ENCODE data around the gene TLR6. TPM values are rescaled to one million over a fixed set of nuclear protein-coding genes. Genes with fewer than 3 reads are reported as not detected.

TLR6 gene
- total and polyA plus RNA-seq, 10 of the 15 experiments (the other 5 are each of a cell fraction or from before 2014, with no cell fraction given): 1.1 to 49.4 (median 12.5) TPM

- 79% methylated on average over 10 of the region's 10 CpGs for WGBS (ENCODE audit: insufficient coverage, insufficient replicate concordance, low lambda C conversion rate, missing lambda C conversion rate)
- H3K27ac ChIP-seq (ENCODE audit: control insufficient read depth, insufficient read depth): no peak overlapping the region
- FAIRE-seq (peak; percentile 54), DNase-seq (ENCODE audit: low read depth, low spot score) (no peak), ATAC-seq (peak; percentile 36)
- H3K4me1 ChIP-seq (ENCODE audit: control insufficient read depth, insufficient read depth, low read length): no peaks in the 10 kb centered on the region
- H4K20me1 ChIP-seq (ENCODE audit: control insufficient read depth, insufficient read depth): no peaks in the 10 kb centered on the region
- H3K4me2 ChIP-seq (ENCODE audit: control insufficient read depth, insufficient read depth): no peak overlapping the region
- H3K36me3 ChIP-seq (ENCODE audit: control insufficient read depth in 2 of 2, insufficient read depth in 2 of 2, low read length in 1 of 2): no peaks in the 10 kb centered on the region
- H2AFZ ChIP-seq (ENCODE audit: control insufficient read depth, low read depth, low read length): no peak overlapping the region
- BruUV-seq (replicated peaks): no TSS peak
- no peak overlapping the region for H3K4me3 ChIP-seq
- no peaks in the 10 kb centered on the region for H3K79me2 ChIP-seq (ENCODE audit: control insufficient read depth, insufficient read depth, low read length)
- ChIA-PET CTCF (interaction anchor here (0.5 to 9.1 kb wide), 20 partner anchors 10 to 419 kb away, joined by 3 to 295 read pairs (median 5); partner anchors contain the start of gene TLR10), SMC1A (ENCODE audit: uncharacterized antibody, unreplicated experiment) (interaction anchor here (0.7 to 6.7 kb wide), 24 partner anchors 10 to 506 kb away, joined by 3 to 193 read pairs (median 3); partner anchors contain the start of gene TLR10), RAD21 (ENCODE audit: unreplicated experiment) (interaction anchor here (0.6 to 6.6 kb wide), 16 partner anchors 15 to 296 kb away, joined by 3 to 214 read pairs (median 4); no protein-coding TSS in a partner anchor), POLR2A (interaction anchor here (0.8 to 3.9 kb wide), 4 partner anchors 10 to 275 kb away, joined by 3 to 22 read pairs (median 3); no protein-coding TSS in a partner anchor)
- H3K9me3 ChIP-seq (replicated peaks; ENCODE audit: control insufficient read depth, insufficient read depth, low read length): no peaks in the 10 kb centered on the region
- intact Hi-C loops (cut with micrococcal nuclease; ENCODE audit: unreplicated experiment): loop anchor here (5.0 kb wide), 3 partner anchors 88 to 553 kb away; partner anchors contain the start of genes LIAS, RPL9 and TMEM156
- no peaks in the 10 kb centered on the region for H3K27me3 ChIP-seq (replicated peaks in 1 of 2; ENCODE audit: control insufficient read depth in 2 of 2, insufficient read depth in 2 of 2, low read length in 1 of 2)
- no peak overlapping the region for H3K9ac ChIP-seq (ENCODE audit: control insufficient read depth, insufficient read depth, low read length)
- in situ Hi-C loops (cut with MboI): loop anchor here (5.0 to 25.0 kb wide), 2 partner anchors 233 to 533 kb away; no protein-coding TSS in a partner anchor
- peak; percentile 47; the same call in 1 of the 2 replicates for TF ChIP-seq NR2F1 (conservative IDR thresholded peaks at IDR 0.05)
- TF ChIP-seq, protein P1, sequence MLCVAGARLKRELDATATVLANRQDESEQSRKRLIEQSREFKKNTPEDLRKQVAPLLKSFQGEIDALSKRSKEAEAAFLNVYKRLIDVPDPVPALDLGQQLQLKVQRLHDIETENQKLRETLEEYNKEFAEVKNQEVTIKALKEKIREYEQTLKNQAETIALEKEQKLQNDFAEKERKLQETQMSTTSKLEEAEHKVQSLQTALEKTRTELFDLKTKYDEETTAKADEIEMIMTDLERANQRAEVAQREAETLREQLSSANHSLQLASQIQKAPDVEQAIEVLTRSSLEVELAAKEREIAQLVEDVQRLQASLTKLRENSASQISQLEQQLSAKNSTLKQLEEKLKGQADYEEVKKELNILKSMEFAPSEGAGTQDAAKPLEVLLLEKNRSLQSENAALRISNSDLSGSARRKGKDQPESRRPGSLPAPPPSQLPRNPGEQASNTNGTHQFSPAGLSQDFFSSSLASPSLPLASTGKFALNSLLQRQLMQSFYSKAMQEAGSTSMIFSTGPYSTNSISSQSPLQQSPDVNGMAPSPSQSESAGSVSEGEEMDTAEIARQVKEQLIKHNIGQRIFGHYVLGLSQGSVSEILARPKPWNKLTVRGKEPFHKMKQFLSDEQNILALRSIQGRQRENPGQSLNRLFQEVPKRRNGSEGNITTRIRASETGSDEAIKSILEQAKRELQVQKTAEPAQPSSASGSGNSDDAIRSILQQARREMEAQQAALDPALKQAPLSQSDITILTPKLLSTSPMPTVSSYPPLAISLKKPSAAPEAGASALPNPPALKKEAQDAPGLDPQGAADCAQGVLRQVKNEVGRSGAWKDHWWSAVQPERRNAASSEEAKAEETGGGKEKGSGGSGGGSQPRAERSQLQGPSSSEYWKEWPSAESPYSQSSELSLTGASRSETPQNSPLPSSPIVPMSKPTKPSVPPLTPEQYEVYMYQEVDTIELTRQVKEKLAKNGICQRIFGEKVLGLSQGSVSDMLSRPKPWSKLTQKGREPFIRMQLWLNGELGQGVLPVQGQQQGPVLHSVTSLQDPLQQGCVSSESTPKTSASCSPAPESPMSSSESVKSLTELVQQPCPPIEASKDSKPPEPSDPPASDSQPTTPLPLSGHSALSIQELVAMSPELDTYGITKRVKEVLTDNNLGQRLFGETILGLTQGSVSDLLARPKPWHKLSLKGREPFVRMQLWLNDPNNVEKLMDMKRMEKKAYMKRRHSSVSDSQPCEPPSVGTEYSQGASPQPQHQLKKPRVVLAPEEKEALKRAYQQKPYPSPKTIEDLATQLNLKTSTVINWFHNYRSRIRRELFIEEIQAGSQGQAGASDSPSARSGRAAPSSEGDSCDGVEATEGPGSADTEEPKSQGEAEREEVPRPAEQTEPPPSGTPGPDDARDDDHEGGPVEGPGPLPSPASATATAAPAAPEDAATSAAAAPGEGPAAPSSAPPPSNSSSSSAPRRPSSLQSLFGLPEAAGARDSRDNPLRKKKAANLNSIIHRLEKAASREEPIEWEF (IDR thresholded peaks at IDR 0.05; ENCODE audit: insufficient replicate concordance, low read depth, low read length): no peak
- TF ChIP-seq ZBTB40 (IDR thresholded peaks at IDR 0.05; ENCODE audit: borderline replicate concordance): no peak
- TF ChIP-seq ZZZ3 (IDR thresholded peaks at IDR 0.05; ENCODE audit: control insufficient read depth, insufficient read length, low read depth): no peak
- TF ChIP-seq RUNX3 (IDR thresholded peaks at IDR 0.05; ENCODE audit: low read length): no peak
- TF ChIP-seq ZNF687 (IDR thresholded peaks at IDR 0.05): no peak
Observed at GRCh38 chr4:38904090-38904666, 47.6 kb upstream of the TLR6 start.
